GM12892 (cell line): ENCODE results near the gene CXCR5.

Experiments used
- DNase-seq: peaks from one replicate; pipeline ENCODE4 v3.0.0; 2011; ENCODE audit not compliant: insufficient read length
- FAIRE-seq: peaks from 2 replicates; lab custom pipeline; 2011; peaks lifted over from hg19 to GRCh38; lab: Jason Lieb, UNC
- POLR2A ChIP-seq: IDR thresholded peaks from 2 replicates; pipeline ENCODE4 v1.6.1; 2011; ENCODE audit warnings: low read depth, low read length, control low read depth
- POLR2AphosphoS5 ChIP-seq: IDR thresholded peaks from 2 replicates; pipeline ENCODE4 v1.6.1; 2011; ENCODE audit warnings: low read depth, low read length, control low read depth
- TAF1 ChIP-seq: IDR thresholded peaks from 2 replicates; pipeline ENCODE4 v1.6.1; 2011; ENCODE audit warnings: low read depth, mild to moderate bottlenecking, control low read depth, low read length, borderline replicate concordance

CXCR5 gene

GRCh38 chr11:118917481-118918127, 33.9 kb downstream of the CXCR5 start:
- DNase-seq (no peak), FAIRE-seq (peak; percentile 51)
- TF ChIP-seq POLR2A (no peak), TAF1 (no peak), POLR2AphosphoS5 (no peak)

GRCh38 chr11:118918128-118918685, 34.5 kb downstream of the CXCR5 start:
- FAIRE-seq (no peak), DNase-seq (no peak)
- TF ChIP-seq TAF1, result no peak
- no peak for TF ChIP-seq POLR2AphosphoS5
- TF ChIP-seq POLR2A, result no peak

GRCh38 chr11:118918686-118919280, 35.1 kb downstream of the CXCR5 start:
- FAIRE-seq (no peak), DNase-seq (no peak)
- TF ChIP-seq POLR2AphosphoS5 (no peak), TAF1 (no peak), POLR2A (no peak)

- TF ChIP-seq POLR2A (no peak), POLR2AphosphoS5 (no peak), TAF1 (no peak)
- FAIRE-seq, result no peak
These were observed 37.6 kb downstream of the CXCR5 start for GRCh38 chr11:118921121-118921928.

GRCh38 chr11:118921929-118922744, 38.4 kb downstream of the CXCR5 start:
- FAIRE-seq, result no peak
- no peak for TF ChIP-seq POLR2A
- no peak for TF ChIP-seq POLR2AphosphoS5
- DNase-seq, result no peak

More at GRCh38 chr11:118921121-118921928, 37.6 kb downstream of the CXCR5 start:
- DNase-seq, result no peak

- DNase-seq (no peak), FAIRE-seq (no peak)
- TF ChIP-seq POLR2A (no peak), POLR2AphosphoS5 (no peak), TAF1 (no peak)
These were observed 39.3 kb downstream of the CXCR5 start for GRCh38 chr11:118922745-118923627.

GRCh38 chr11:118923721-118924587, 40.3 kb downstream of the CXCR5 start:
- FAIRE-seq, result peak; percentile 85
- no peak for DNase-seq
- TF ChIP-seq POLR2A, result no peak
- no peak for TF ChIP-seq TAF1
- no peak for TF ChIP-seq POLR2AphosphoS5

GRCh38 chr11:118924591-118925585, 41.2 kb downstream of the CXCR5 start:
- TF ChIP-seq POLR2A (no peak), POLR2AphosphoS5 (no peak), TAF1 (no peak)
- DNase-seq, result peak; percentile 85
- FAIRE-seq, result peak; percentile 96
